ENCODE measurements around the gene C16orf92.

- TF ChIP-seq, protein P1, sequence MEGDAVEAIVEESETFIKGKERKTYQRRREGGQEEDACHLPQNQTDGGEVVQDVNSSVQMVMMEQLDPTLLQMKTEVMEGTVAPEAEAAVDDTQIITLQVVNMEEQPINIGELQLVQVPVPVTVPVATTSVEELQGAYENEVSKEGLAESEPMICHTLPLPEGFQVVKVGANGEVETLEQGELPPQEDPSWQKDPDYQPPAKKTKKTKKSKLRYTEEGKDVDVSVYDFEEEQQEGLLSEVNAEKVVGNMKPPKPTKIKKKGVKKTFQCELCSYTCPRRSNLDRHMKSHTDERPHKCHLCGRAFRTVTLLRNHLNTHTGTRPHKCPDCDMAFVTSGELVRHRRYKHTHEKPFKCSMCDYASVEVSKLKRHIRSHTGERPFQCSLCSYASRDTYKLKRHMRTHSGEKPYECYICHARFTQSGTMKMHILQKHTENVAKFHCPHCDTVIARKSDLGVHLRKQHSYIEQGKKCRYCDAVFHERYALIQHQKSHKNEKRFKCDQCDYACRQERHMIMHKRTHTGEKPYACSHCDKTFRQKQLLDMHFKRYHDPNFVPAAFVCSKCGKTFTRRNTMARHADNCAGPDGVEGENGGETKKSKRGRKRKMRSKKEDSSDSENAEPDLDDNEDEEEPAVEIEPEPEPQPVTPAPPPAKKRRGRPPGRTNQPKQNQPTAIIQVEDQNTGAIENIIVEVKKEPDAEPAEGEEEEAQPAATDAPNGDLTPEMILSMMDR (IDR thresholded peaks at IDR 0.05; ENCODE audit: insufficient read depth, low read depth, low read length): no peak
- TF ChIP-seq EZH2 (IDR thresholded peaks at IDR 0.05; ENCODE audit: insufficient read depth, low read length): no peak
Observed at GRCh38 chr16:29983420-29984136, 39.4 kb upstream of the C16orf92 start.
